OCI-LY1 (cell line): ENCODE measurements around the gene DHCR7.

Experiments
- H2AFZ ChIP-seq: fragments of 200-600 bp; sonication (generic), shearing (Covaris generic); 2 replicates; pipeline ENCODE4 v1.6.0; 2014; ENCODE audit warnings: antibody characterized with exemption, mild to moderate bottlenecking, low read length
- H3F3A ChIP-seq: fragments of 200-600 bp; sonication (generic), shearing (Covaris generic); 2 replicates; pipeline ENCODE4 v1.6.0; 2014; ENCODE audit warnings: mild to moderate bottlenecking, antibody characterized with exemption, low read length, moderate library complexity; ENCODE audit not compliant: insufficient read depth
- H3K27ac ChIP-seq: fragments of 200-600 bp; sonication (generic); 2 replicates; pipeline ENCODE4 v1.5.1; 2014; ENCODE audit warnings: low read length, mixed run types, mild to moderate bottlenecking, low read depth; ENCODE audit not compliant: poor library complexity, severe bottlenecking
- H3K27me3 ChIP-seq: fragments of 200-600 bp; sonication (generic); 2 replicates; pipeline ENCODE4 v1.6.0; 2014; ENCODE audit warnings: antibody characterized with exemption, mild to moderate bottlenecking, low read length, moderate library complexity; ENCODE audit not compliant: insufficient read depth
- H3K36me3 ChIP-seq: fragments of 200-600 bp; sonication (generic); 2 replicates; pipeline ENCODE4 v1.6.1; 2014; ENCODE audit warnings: mild to moderate bottlenecking, antibody characterized with exemption, low read length, moderate library complexity, mixed read lengths; ENCODE audit not compliant: insufficient read depth
- H3K4me1 ChIP-seq: fragments of 200-600 bp; sonication (generic); 2 replicates; pipeline ENCODE4 v1.5.1; 2014; ENCODE audit warnings: mild to moderate bottlenecking, low read length, moderate library complexity; ENCODE audit not compliant: insufficient read depth, severe bottlenecking
- H3K4me2 ChIP-seq: fragments of 200-600 bp; sonication (generic), shearing (Covaris generic); 2 replicates; pipeline ENCODE4 v1.6.1; 2014; ENCODE audit warnings: low read length
- H3K4me3 ChIP-seq: fragments of 200-600 bp; sonication (generic); 2 replicates; pipeline ENCODE4 v1.5.1; 2014; ENCODE audit warnings: low read length, low read depth, mild to moderate bottlenecking, mixed read lengths; ENCODE audit not compliant: poor library complexity, severe bottlenecking
- H3K79me2 ChIP-seq: fragments of 200-600 bp; shearing (Covaris generic); 2 replicates; pipeline ENCODE4 v1.6.1; 2016; ENCODE audit warnings: mixed run types, low read length, mixed read lengths; ENCODE audit not compliant: insufficient read depth
- H3K9ac ChIP-seq: fragments of 200-600 bp; sonication (generic), shearing (Covaris generic); 2 replicates; pipeline ENCODE4 v1.6.1; 2014; ENCODE audit warnings: mild to moderate bottlenecking, low read length, mixed read lengths
- H3K9me2 ChIP-seq: fragments of 200-600 bp; sonication (generic), shearing (Covaris generic); 2 replicates; pipeline ENCODE4 v1.6.1; 2014; ENCODE audit warnings: low read depth, mild to moderate bottlenecking, low read length, mixed read lengths
- H3K9me3 ChIP-seq: fragments of 200-600 bp; shearing (Covaris generic); 2 replicates; pipeline ENCODE4 v1.6.1; 2014; ENCODE audit warnings: low read length, mixed read lengths
- H4K20me1 ChIP-seq: fragments of 200-600 bp; sonication (generic), shearing (Covaris generic); 2 replicates; pipeline ENCODE4 v1.6.0; 2016; ENCODE audit warnings: mild to moderate bottlenecking, low read length; ENCODE audit not compliant: insufficient read depth
- EZH2 ChIP-seq: fragments of 200-600 bp; sonication (generic), shearing (Covaris generic); IDR thresholded peaks from 2 replicates; pipeline ENCODE4 v1.8.0; 2017; ENCODE audit warnings: borderline replicate concordance, mixed run types, mild to moderate bottlenecking, antibody characterized with exemption, low read length, moderate library complexity, mixed read lengths
- TF ChIP-seq, protein P1 (sequence below): fragments of 200-600 bp; sonication (generic), shearing (Covaris generic); IDR thresholded peaks from 2 replicates; pipeline ENCODE4 v1.5.1; 2017; ENCODE audit warnings: mild to moderate bottlenecking, antibody characterized with exemption, low read length, moderate library complexity, mixed read lengths

DHCR7 gene

DNA sequence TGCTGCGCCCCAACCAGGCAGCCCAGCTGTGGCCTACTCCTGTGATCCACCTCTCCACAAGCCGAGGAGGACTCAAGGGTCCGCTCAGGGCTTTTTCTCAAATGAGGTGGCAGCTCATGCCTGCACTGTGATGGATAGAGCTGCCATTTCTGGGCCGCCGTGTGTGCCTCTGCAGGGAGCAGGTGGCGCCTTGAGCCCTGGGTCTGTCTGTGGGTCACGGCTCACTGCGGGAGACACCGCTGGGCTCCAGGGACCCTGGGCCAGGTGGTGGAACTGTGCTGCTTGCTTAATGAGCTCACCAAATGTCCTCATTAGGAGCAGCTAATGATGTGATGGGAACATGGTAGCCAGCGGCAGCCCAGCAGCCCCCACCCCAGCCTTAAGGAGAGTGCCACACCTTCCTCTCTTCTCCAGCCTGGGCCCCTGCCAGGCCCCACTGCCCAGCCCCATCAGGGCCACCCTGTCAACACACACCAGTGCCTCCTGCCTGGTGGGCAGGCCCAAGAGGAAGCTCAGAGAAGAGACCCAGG, 50.8 kb downstream of the DHCR7 start:
- no peak overlapping the region for H2AFZ ChIP-seq
- no peaks in the 10 kb centered on the region for H3K79me2 ChIP-seq
- H3K4me2 ChIP-seq, result no peak overlapping the region
- H3F3A ChIP-seq, result no peaks in the 10 kb centered on the region
- H3K9me3 ChIP-seq, result no peaks in the 10 kb centered on the region
- H3K9ac ChIP-seq, result no peak overlapping the region
- TF ChIP-seq EZH2, result no peak
- TF ChIP-seq, protein P1, sequence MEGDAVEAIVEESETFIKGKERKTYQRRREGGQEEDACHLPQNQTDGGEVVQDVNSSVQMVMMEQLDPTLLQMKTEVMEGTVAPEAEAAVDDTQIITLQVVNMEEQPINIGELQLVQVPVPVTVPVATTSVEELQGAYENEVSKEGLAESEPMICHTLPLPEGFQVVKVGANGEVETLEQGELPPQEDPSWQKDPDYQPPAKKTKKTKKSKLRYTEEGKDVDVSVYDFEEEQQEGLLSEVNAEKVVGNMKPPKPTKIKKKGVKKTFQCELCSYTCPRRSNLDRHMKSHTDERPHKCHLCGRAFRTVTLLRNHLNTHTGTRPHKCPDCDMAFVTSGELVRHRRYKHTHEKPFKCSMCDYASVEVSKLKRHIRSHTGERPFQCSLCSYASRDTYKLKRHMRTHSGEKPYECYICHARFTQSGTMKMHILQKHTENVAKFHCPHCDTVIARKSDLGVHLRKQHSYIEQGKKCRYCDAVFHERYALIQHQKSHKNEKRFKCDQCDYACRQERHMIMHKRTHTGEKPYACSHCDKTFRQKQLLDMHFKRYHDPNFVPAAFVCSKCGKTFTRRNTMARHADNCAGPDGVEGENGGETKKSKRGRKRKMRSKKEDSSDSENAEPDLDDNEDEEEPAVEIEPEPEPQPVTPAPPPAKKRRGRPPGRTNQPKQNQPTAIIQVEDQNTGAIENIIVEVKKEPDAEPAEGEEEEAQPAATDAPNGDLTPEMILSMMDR, result no peak
- no peaks in the 10 kb centered on the region for H3K36me3 ChIP-seq
- H3K27me3 ChIP-seq, result no peaks in the 10 kb centered on the region
- H3K27ac ChIP-seq, result no peak overlapping the region
- H3K4me1 ChIP-seq, result no peaks in the 10 kb centered on the region
- H4K20me1 ChIP-seq, result no peaks in the 10 kb centered on the region
- no peaks in the 10 kb centered on the region for H3K9me2 ChIP-seq
- H3K4me3 ChIP-seq, result no peak overlapping the region

DNA sequence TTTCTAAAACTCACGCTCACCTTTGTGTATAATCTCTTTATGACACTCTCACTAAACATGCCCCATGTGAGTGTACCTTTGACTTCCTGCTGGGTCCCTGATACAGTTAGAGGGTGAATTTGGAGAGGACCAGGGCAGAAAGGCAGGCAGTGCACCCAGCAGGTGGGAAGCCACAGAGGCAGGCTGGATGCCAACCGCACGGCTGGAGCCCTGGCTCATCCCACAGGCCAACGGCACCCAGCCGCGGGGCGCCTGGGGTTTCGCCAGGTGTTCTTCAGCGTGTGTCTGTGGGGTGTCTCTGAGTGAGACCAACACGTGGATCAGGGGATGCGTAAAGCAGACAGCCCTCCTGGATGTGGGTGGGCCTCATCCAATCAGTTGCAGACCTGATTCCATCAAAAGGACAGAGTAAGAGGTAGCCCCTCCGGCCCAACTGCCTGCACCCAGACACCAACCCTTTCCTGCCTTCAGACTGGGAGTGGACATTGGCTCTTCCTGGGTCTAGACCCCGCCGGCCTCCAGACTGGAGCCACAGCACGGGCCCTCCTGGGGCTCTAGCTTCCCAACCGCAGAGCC, 51.6 kb downstream of the DHCR7 start:
- Histone ChIP-seq H4K20me1 (no peaks in the 10 kb centered on the region), H3K9me3 (no peaks in the 10 kb centered on the region), H3K27ac (no peak overlapping the region), H2AFZ (no peak overlapping the region), H3K4me1 (no peaks in the 10 kb centered on the region), H3K36me3 (no peaks in the 10 kb centered on the region), H3K9ac (no peak overlapping the region), H3F3A (no peaks in the 10 kb centered on the region), H3K27me3 (no peaks in the 10 kb centered on the region), H3K9me2 (no peaks in the 10 kb centered on the region), H3K79me2 (no peaks in the 10 kb centered on the region), H3K4me2 (no peak overlapping the region), H3K4me3 (no peak overlapping the region)
- no peak for TF ChIP-seq EZH2
- TF ChIP-seq, protein P1, result no peak

DNA sequence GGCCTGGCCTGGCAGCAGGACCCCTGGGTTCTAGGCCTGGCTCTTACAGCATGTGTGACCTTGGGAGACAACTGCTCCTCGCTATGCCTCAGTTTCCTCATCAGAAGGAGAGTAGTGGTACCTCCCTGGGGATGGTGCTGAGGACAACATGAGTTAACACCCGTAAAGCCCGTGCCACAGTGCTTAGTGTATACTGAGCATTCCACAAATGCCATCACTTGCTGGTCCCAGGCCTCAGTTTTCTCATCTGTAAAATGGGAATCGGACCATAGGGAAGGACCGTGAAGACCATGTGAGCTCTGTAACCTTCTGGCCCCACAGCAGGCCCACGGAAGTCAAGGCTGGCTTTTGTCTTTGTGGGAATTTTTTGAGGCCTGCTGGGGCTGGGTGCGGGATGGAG, 52.4 kb downstream of the DHCR7 start:
- Histone ChIP-seq H3K9me3 (no peaks in the 10 kb centered on the region), H3K9ac (no peak overlapping the region), H3K27me3 (no peaks in the 10 kb centered on the region), H3F3A (no peaks in the 10 kb centered on the region), H2AFZ (no peak overlapping the region), H4K20me1 (no peaks in the 10 kb centered on the region), H3K4me1 (no peaks in the 10 kb centered on the region), H3K36me3 (no peaks in the 10 kb centered on the region), H3K4me2 (no peak overlapping the region), H3K4me3 (no peak overlapping the region), H3K27ac (no peak overlapping the region), H3K9me2 (no peaks in the 10 kb centered on the region), H3K79me2 (no peaks in the 10 kb centered on the region)
- no peak for TF ChIP-seq EZH2
- TF ChIP-seq, protein P1, result no peak
